CMK (cell line): ENCODE data around the gene OR56A3.

Experiments used
- DNase-seq: peaks from one replicate; pipeline ENCODE4 v3.0.0-alpha.2; 2010; ENCODE audit warnings: low read depth

Gene OR56A3

DNA sequence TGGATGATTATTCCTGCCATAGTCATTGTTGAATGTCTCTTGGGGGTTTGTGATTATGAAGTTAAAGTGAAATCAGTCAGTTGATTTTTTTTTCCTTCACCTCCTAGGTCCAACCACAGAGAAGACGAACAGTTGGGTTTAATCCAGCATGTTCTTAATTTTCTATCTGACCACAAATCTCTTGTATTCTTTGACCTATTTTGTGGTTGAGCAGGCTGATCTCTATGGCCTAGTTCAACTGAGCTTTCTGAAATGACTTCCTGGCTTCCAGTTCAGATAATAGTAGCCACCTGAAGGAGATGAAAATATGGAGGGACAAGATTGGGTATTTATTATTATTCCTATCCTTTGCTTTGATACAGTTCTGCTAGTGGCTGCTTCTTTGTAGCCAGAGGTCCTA is 31.5 kb downstream of the OR56A3 start:
- no peak for DNase-seq

GRCh38 chr11:5983443-5983842 is 41.4 kb downstream of the OR56A3 start:
- DNase-seq = no peak

GRCh38 chr11:5986885-5987284 is 44.8 kb downstream of the OR56A3 start, which contains the start of gene OR52L1:
OR52L1 (minus strand) TSS chr11:5986985; CDS start chr11:5986930, 55 bp downstream.
- no peak for DNase-seq

DNA sequence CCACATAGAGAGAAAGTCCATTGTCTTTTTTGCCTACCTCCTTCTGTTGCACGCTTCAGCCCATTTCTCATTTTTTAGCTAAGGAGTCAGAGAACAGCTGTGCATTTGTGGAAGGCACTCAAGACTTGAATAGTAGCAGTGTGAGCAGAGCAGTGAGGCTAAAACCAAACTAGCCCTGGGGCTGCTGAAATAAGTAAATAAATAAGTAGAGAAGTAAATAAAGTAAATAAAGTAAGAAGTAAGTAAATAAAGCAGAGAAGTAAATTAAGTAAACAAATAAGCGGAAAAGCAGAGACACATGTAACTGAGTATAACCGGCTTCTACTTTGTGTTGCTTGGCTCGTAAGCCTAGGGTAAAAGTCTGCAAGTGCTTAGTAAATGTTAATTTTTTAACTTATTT is 47.2 kb downstream of the OR56A3 start:
- DNase-seq = no peak

DNA sequence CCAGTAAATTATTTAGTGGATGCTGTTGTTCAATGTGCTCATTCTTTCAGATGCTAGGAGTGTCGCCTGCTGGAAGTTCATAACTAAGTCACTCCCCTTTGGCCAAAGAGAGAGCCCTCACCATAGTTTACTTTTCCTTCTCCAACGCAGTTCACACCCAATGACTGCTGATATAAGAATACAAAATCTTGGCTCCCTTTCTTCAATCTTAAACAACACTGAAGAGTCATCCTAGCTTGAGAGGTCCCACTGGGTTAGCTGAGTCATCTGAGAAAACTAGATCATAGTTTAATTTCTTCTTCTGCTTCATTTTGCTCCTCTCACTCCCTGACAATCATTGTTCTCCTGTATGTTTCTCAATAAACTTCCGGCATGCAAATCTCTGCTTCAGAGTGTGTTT is 50.1 kb downstream of the OR56A3 start:
- no peak for DNase-seq

DNA sequence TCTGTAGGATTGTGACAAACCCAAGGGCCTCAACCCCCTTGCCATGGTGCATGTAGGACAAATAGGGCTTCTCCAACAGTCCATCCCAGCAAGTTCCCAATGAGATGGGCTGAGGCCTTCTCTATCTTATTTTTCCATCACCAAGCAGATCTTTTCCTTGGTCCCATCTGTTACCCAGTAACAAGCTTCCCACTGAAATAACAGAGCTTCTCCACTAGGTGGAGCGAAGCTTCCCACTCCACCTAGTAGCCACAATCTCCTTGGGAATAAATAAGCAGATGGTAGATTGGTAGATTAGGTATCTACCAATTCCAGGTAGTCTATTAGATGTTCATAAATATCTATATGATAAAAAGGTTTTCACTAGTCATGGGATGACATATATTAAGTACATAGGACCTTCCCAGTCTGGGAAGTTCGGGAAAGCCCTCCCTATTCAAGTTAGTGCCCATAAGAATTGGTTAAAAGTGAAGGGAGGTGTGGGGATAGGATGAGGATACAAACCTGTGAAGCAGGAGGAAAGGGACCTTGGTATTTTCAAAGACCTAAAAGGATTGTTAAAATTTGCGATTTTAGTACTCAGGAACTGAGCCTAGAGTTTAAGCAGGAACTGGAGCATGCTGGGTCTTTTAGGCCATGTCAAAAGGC is 50.7 kb downstream of the OR56A3 start:
- DNase-seq = peak; percentile 5

DNA sequence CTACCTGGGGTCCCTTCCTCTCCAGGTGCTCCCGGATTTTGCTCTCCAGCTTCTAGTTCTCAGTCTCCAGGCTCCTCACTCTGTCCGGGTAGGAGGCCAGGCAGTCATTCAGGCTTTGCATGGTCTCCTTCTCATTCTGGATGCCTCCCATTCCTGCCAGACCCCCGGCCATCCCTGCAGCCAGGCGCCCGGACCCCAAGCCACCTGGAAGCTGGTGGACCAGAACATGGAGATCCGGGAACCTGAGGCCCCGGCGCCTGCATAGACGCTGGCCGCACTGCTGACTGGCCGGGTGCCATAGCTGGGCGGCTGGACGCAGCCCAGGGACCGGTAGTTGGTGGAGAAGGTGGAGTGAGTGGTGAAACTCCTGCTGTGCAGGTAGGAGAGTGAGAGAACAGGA is 52.7 kb downstream of the OR56A3 start:
- no peak for DNase-seq
